H1 (cell line): ENCODE results near the gene BLTP2. TPM values are rescaled to one million over a fixed set of nuclear protein-coding genes. Genes with fewer than 3 reads are reported as not detected.

Experiments
- CTCF ChIA-PET: fragments of 300-600 bp; sonication (Branson Sonifier 250); formaldehyde crosslinking; loops from one replicate; lab custom pipeline; 2021; ENCODE audit not compliant: partially characterized antibody; lab: Charles Lee
- POLR2A ChIA-PET: fragments of 300-600 bp; sonication (Branson Sonifier 250); formaldehyde crosslinking; loops from one replicate; lab custom pipeline; 2021; ENCODE audit warnings: inconsistent platforms; ENCODE audit not compliant: partially characterized antibody; lab: Charles Lee
- DNase-seq, 2 experiments: peaks; one replicate each; pipeline versions ENCODE4 v3.0.0 to v3.0.0-alpha.2; 2010 to 2022; ENCODE audit warnings: low spot score in 2 of 2, low read depth in 1 of 2, mixed read lengths in 1 of 2
- FAIRE-seq: peaks from 2 replicates; lab custom pipeline; 2011; peaks lifted over from hg19 to GRCh38; lab: Jason Lieb, UNC
- H2AFZ ChIP-seq: 2 replicates; pipeline ENCODE4 v1.8.1; 2012; ENCODE audit warnings: low read length, inconsistent platforms
- H2AK5ac ChIP-seq: 2 replicates; pipeline ENCODE4 v1.6.1; 2013; ENCODE audit warnings: low read depth, low read length
- H2BK120ac ChIP-seq: replicated peaks from 2 replicates; pipeline ENCODE3; 2013; ENCODE audit warnings: low read depth, low read length, inconsistent platforms
- H2BK12ac ChIP-seq: 2 replicates; pipeline ENCODE4 v1.6.1; 2013; ENCODE audit warnings: low read depth, low read length
- H2BK15ac ChIP-seq: 2 replicates; pipeline ENCODE4 v1.6.1; 2013; ENCODE audit warnings: low read length
- H2BK20ac ChIP-seq: 2 replicates; pipeline ENCODE4 v1.6.1; 2013; ENCODE audit warnings: low read length
- H2BK5ac ChIP-seq: 2 replicates; pipeline ENCODE4 v1.6.1; 2013; ENCODE audit warnings: low read depth, low read length
- H3K14ac ChIP-seq: 2 replicates; pipeline ENCODE4 v1.6.1; 2013; ENCODE audit warnings: inconsistent platforms; ENCODE audit not compliant: insufficient read length
- H3K18ac ChIP-seq: 2 replicates; pipeline ENCODE4 v1.6.1; 2013; ENCODE audit warnings: low read length; ENCODE audit errors: extremely low read depth
- H3K23ac ChIP-seq: 2 replicates; pipeline ENCODE4 v1.6.1; 2013; ENCODE audit warnings: inconsistent platforms; ENCODE audit not compliant: insufficient read length
- H3K23me2 ChIP-seq: 2 replicates; pipeline ENCODE4 v1.6.1; 2013; ENCODE audit warnings: low read depth, low read length
- H3K27ac ChIP-seq: 2 replicates; pipeline ENCODE4 v1.6.1; 2011; ENCODE audit warnings: low read depth, low read length, inconsistent platforms
- H3K27me3 ChIP-seq, 4 experiments: replicated peaks in 1 of 4; 1 replicate in 1 of 4; 2 replicates in 3 of 4; pipeline versions ENCODE4 v1.6.1 to v1.8.1; 2011 to 2013; ENCODE audit warnings: low read length in 3 of 4, mild to moderate bottlenecking in 3 of 4, inconsistent platforms in 2 of 4, mixed read lengths in 2 of 4, moderate library complexity in 1 of 4; ENCODE audit not compliant: control insufficient read depth in 3 of 4, insufficient read depth in 3 of 4; ENCODE audit errors: extremely low read depth in 1 of 4
- H3K36me3 ChIP-seq, 4 experiments: 2 replicates each; pipeline versions ENCODE4 v1.6.1 to v1.8.1; 2011 to 2013; ENCODE audit warnings: mild to moderate bottlenecking in 4 of 4, low read length in 3 of 4, moderate library complexity in 2 of 4, control low read depth in 1 of 4, inconsistent platforms in 1 of 4; ENCODE audit not compliant: insufficient read depth in 4 of 4, control insufficient read depth in 2 of 4
- H3K4ac ChIP-seq: replicated peaks from 2 replicates; pipeline ENCODE3; 2013; ENCODE audit warnings: low read length, low read depth, mixed read lengths, inconsistent platforms; ENCODE audit not compliant: insufficient read length
- H3K4me1 ChIP-seq, 4 experiments: replicated peaks in 1 of 4; 1 replicate in 1 of 4; 2 replicates in 3 of 4; pipeline versions ENCODE4 v1.6.1 to v1.8.1; 2011 to 2013; ENCODE audit warnings: low read length in 3 of 4, inconsistent platforms in 2 of 4, mixed read lengths in 1 of 4; ENCODE audit not compliant: insufficient read depth in 4 of 4, control insufficient read depth in 3 of 4
- H3K4me2 ChIP-seq, 2 experiments: 2 replicates each; pipeline versions ENCODE4 v1.6.1 to v1.8.1; 2011 to 2013; ENCODE audit warnings: low read depth in 2 of 2, low read length in 2 of 2, control low read depth in 1 of 2, inconsistent platforms in 1 of 2, mild to moderate bottlenecking in 1 of 2; ENCODE audit not compliant: insufficient read depth in 1 of 2
- H3K4me3 ChIP-seq, 4 experiments: fragments of 200-600, 300-600 bp in 1 of 4; sonication (generic), shearing (Covaris generic), sonication (Bioruptor Twin) in 1 of 4; 2 replicates each; pipeline versions ENCODE4 v1.5.1 to v1.8.1; 2011 to 2016; ENCODE audit warnings: low read length in 4 of 4, low read depth in 3 of 4, control low read depth in 2 of 4, inconsistent platforms in 2 of 4, mild to moderate bottlenecking in 2 of 4, mixed read lengths in 1 of 4, moderate library complexity in 1 of 4; ENCODE audit not compliant: insufficient read depth in 2 of 4; ENCODE audit errors: extremely low read depth in 1 of 4
- H3K56ac ChIP-seq: replicated peaks from 2 replicates; pipeline ENCODE3; 2013; ENCODE audit warnings: low read depth, mild to moderate bottlenecking, mixed read lengths, low read length, inconsistent platforms; ENCODE audit not compliant: insufficient read length
- H3K79me1 ChIP-seq: 2 replicates; pipeline ENCODE4 v1.6.1; 2013; ENCODE audit warnings: low read depth, low read length, control low read depth
- H3K79me2 ChIP-seq, 2 experiments: 2 replicates each; pipeline versions ENCODE4 v1.6.1 to v1.8.1; 2012 to 2013; ENCODE audit warnings: low read length in 2 of 2, mild to moderate bottlenecking in 2 of 2, inconsistent platforms in 1 of 2; ENCODE audit not compliant: insufficient read depth in 2 of 2, control insufficient read depth in 1 of 2
- H3K9ac ChIP-seq, 4 experiments: replicated peaks in 1 of 4; 1 replicate in 1 of 4; 2 replicates in 3 of 4; pipeline versions ENCODE4 v1.6.1 to v1.8.1; 2011 to 2013; ENCODE audit warnings: low read depth in 3 of 4, low read length in 3 of 4, control low read depth in 2 of 4, mild to moderate bottlenecking in 2 of 4, moderate library complexity in 2 of 4, inconsistent platforms in 1 of 4; ENCODE audit errors: extremely low read depth in 1 of 4
- H3K9me3 ChIP-seq, 2 experiments: 2 replicates each; pipeline versions ENCODE4 v1.6.1 to v1.8.1; 2012 to 2013; ENCODE audit warnings: mild to moderate bottlenecking in 2 of 2, moderate library complexity in 2 of 2, control low read depth in 1 of 2, inconsistent platforms in 1 of 2, low read depth in 1 of 2, low read length in 1 of 2, mixed read lengths in 1 of 2; ENCODE audit not compliant: insufficient read depth in 2 of 2
- H4K20me1 ChIP-seq, 2 experiments: replicated peaks in 1 of 2; 2 replicates each; pipeline versions ENCODE3 to v1.8.1; 2011 to 2013; ENCODE audit warnings: inconsistent platforms in 2 of 2, low read length in 2 of 2, mild to moderate bottlenecking in 1 of 2; ENCODE audit not compliant: insufficient read depth in 2 of 2, control insufficient read depth in 1 of 2
- H4K5ac ChIP-seq: 2 replicates; pipeline ENCODE4 v1.6.1; 2013; ENCODE audit warnings: low read length, low read depth, mixed read lengths, inconsistent platforms; ENCODE audit not compliant: insufficient read length
- H4K8ac ChIP-seq: 2 replicates; pipeline ENCODE4 v1.8.0; 2013; ENCODE audit warnings: mild to moderate bottlenecking, moderate library complexity, low read length, inconsistent platforms; ENCODE audit not compliant: insufficient read depth; ENCODE audit errors: extremely low read depth
- H4K91ac ChIP-seq: replicated peaks from 2 replicates; pipeline ENCODE3; 2013; ENCODE audit warnings: low read length, mixed read lengths, inconsistent platforms; ENCODE audit not compliant: insufficient read length
- ASH2L ChIP-seq: fragments of 200-600, 300-600 bp; sonication (generic); IDR thresholded peaks from one replicate; pipeline ENCODE4 v1.7.1; 2017; ENCODE audit warnings: low read length
- ATF3 ChIP-seq: IDR thresholded peaks from 2 replicates; pipeline ENCODE4 v1.6.1; 2011; ENCODE audit warnings: low read depth, mild to moderate bottlenecking, low read length; ENCODE audit not compliant: insufficient read depth
- E2F6 ChIP-seq: IDR thresholded peaks from 2 replicates; pipeline ENCODE4 v1.6.1; 2012; ENCODE audit warnings: inconsistent platforms
- HDAC2 ChIP-seq, 2 experiments: fragments of 300-600 bp in 1 of 2; sonication (generic) in 1 of 2; IDR thresholded peaks; 2 replicates each; pipeline ENCODE4 v1.6.1; 2011 to 2012; ENCODE audit warnings: low read depth in 2 of 2, low read length in 2 of 2, mild to moderate bottlenecking in 2 of 2, moderate library complexity in 2 of 2, borderline replicate concordance in 1 of 2, inconsistent platforms in 1 of 2
- HDAC6 ChIP-seq: IDR thresholded peaks from one replicate; pipeline ENCODE4 v1.7.1; 2012; ENCODE audit warnings: low read depth, mild to moderate bottlenecking, inconsistent platforms, low read length, moderate library complexity
- KDM1A ChIP-seq: fragments of 200-600, 300-600 bp; sonication (generic); IDR thresholded peaks from 2 replicates; pipeline ENCODE4 v1.7.1; 2016; ENCODE audit warnings: mild to moderate bottlenecking, low read length, borderline replicate concordance
- MAX ChIP-seq: IDR thresholded peaks from 2 replicates; pipeline ENCODE4 v1.6.1; 2012; ENCODE audit warnings: inconsistent platforms
- RFX5 ChIP-seq: IDR thresholded peaks from 2 replicates; pipeline ENCODE4 v1.6.1; 2011; ENCODE audit warnings: low read depth, low read length, improper control_type of control experiment, borderline replicate concordance
- SAP30 ChIP-seq: fragments of 300-600 bp; sonication (generic); IDR thresholded peaks from 2 replicates; pipeline ENCODE4 v1.7.1; 2012; ENCODE audit warnings: low read length, moderate library complexity, mild to moderate bottlenecking, inconsistent platforms; ENCODE audit not compliant: insufficient read depth, insufficient replicate concordance
- SIN3A ChIP-seq, 2 experiments: IDR thresholded peaks in 1 of 2; conservative IDR thresholded peaks in 1 of 2; 2 replicates each; pipeline ENCODE4 v1.6.1; 2011 to 2012; ENCODE audit warnings: low read length in 2 of 2, improper control_type of control experiment in 1 of 2, low read depth in 1 of 2, mild to moderate bottlenecking in 1 of 2
- SIX5 ChIP-seq: IDR thresholded peaks from 2 replicates; pipeline ENCODE4 v1.6.1; 2011; ENCODE audit warnings: mild to moderate bottlenecking, low read depth, low read length
- TCF12 ChIP-seq: IDR thresholded peaks from 2 replicates; pipeline ENCODE4 v1.6.1; 2011; ENCODE audit warnings: low read depth, mild to moderate bottlenecking, low read length
- WGBS, 2 experiments: shearing (Covaris generic) in 1 of 2; methylation state at CpG; one replicate each; pipeline versions ENCODE4 v1.1.6 to v1.1.7; 2013 to 2015; ENCODE audit warnings: low lambda C conversion rate in 2 of 2, mixed read lengths in 2 of 2, inconsistent platforms in 1 of 2, low coverage in 1 of 2, missing lambda C conversion rate in 1 of 2; ENCODE audit not compliant: insufficient replicate concordance in 2 of 2, insufficient coverage in 1 of 2, insufficient read length in 1 of 2; ENCODE audit errors: extremely low coverage in 1 of 2, missing lambda C conversion rate in 1 of 2; 5-methylcytosine and 5-hydroxymethylcytosine counted together
- polyA plus RNA-seq, 7 experiments: library from polyadenylated mRNA; depleted of rRNA in 3 of 7; stranded (reverse) in 5 of 7; unstranded in 2 of 7; fragments of >200 nt in 5 of 7; fragments of 200-250 nt in 2 of 7; gene quantifications; 1 replicate in 5 of 7; 2 replicates in 1 of 7; 4 replicates in 1 of 7; pipeline versions ENCODE4 v1.2.1 to v1.2.3, GENCODE V29; 2011 to 2013; ENCODE audit warnings: missing spikeins in 2 of 7, mixed read lengths in 2 of 7
- total RNA-seq: library from RNA; stranded (reverse); fragmentation: NEBNext Ultra II Directional; extraction: Animal tissue kit (Norgen Biotek cat#: 25700); gene quantifications from 2 replicates; pipeline ENCODE4 v1.2.1, GENCODE V29; 2021

BLTP2 gene
- total and polyA plus RNA-seq, 2 of the 8 experiments (the other 6 are each of a cell fraction or from before 2014, with no cell fraction given): 80.9 to 140 TPM

GRCh38 chr17:28610376-28610775 is 34.6 kb downstream of the BLTP2 start:
- POLR2A ChIA-PET: interaction anchor here (0.9 to 14.8 kb wide), 14 partner anchors 9 to 275 kb away, joined by 3 to 163 read pairs (median 6); partner anchors contain the start of genes ALDOC, IFT20, SPAG5 and TNFAIP1
- 90% methylated on average over 8 of the region's 8 CpGs; no CpG with 5 or more reads in 1 of the 2 experiments for WGBS, 2 experiments
- Histone ChIP-seq H3K4me2 (no peak overlapping the region), H2AK5ac (no peak overlapping the region), H2BK20ac (no peak overlapping the region), H3K56ac (no peak overlapping the region), H3K23me2 (no peaks in the 10 kb centered on the region), H2BK120ac (no peak overlapping the region), H2BK5ac (no peak overlapping the region), H3K18ac (no peak overlapping the region), H2BK15ac (no peak overlapping the region), H3K23ac (no peak overlapping the region), H3K4me3 (no peak overlapping the region), H2AFZ (no peak overlapping the region), H4K8ac (no peak overlapping the region), H3K79me1 (no peaks in the 10 kb centered on the region), H4K91ac (no peak overlapping the region), H4K5ac (no peak overlapping the region), H2BK12ac (no peak overlapping the region), H3K4ac (no peak overlapping the region), H3K36me3 (peaks cover 18 to 49% (median 36%) of the 10 kb centered on the region in 4 experiments), H3K9me3 (no peaks in the 10 kb centered on the region), H3K9ac (no peak overlapping the region), H3K27me3 (no peaks in the 10 kb centered on the region), H3K27ac (no peak overlapping the region), H3K79me2 (no peaks in the 10 kb centered on the region), H3K4me1 (no peaks in the 10 kb centered on the region), H3K14ac (no peak overlapping the region), H4K20me1 (peaks cover 2% of the 10 kb centered on the region in 2 experiments)
- FAIRE-seq: no peak
- CTCF ChIA-PET: interaction anchor here (0.6 to 6.0 kb wide), 12 partner anchors 9 to 181 kb away, joined by 3 to 45 read pairs (median 5); partner anchors contain the start of gene SPAG5
- no peak for DNase-seq
- TF ChIP-seq HDAC2 (IDR thresholded peaks at IDR 0.05; ENCODE audit: borderline replicate concordance in 1 of 2, low read depth in 2 of 2, low read length in 2 of 2): no peak
- no peak for TF ChIP-seq ATF3
- no peak for TF ChIP-seq ASH2L
- no peak for TF ChIP-seq SAP30
- no peak for TF ChIP-seq SIX5
- TF ChIP-seq HDAC6: no peak
- TF ChIP-seq SIN3A (conservative IDR thresholded peaks at IDR 0.05 in 1 of 2, IDR thresholded peaks at IDR 0.05 in 1 of 2; ENCODE audit: low read depth in 1 of 2, low read length in 2 of 2): no peak
- no peak for TF ChIP-seq KDM1A
- TF ChIP-seq TCF12: no peak
- TF ChIP-seq E2F6: no peak
- TF ChIP-seq RFX5: no peak
- no peak for TF ChIP-seq MAX
